OCI-LY1 (cell line): ENCODE results near the gene ABHD1.

Experiments used
- CTCF ChIP-seq: fragments of 200-600 bp; sonication (generic), shearing (Covaris generic); IDR thresholded peaks from 2 replicates; pipeline ENCODE4 v1.5.1; 2017; ENCODE audit warnings: mild to moderate bottlenecking, antibody characterized with exemption, low read length, moderate library complexity, mixed read lengths
- EZH2 ChIP-seq: fragments of 200-600 bp; sonication (generic), shearing (Covaris generic); IDR thresholded peaks from 2 replicates; pipeline ENCODE4 v1.8.0; 2017; ENCODE audit warnings: borderline replicate concordance, mixed run types, mild to moderate bottlenecking, antibody characterized with exemption, low read length, moderate library complexity, mixed read lengths

GRCh38 chr2:27135478-27135955, 11.9 kb downstream of the ABHD1 start:
- TF ChIP-seq CTCF (no peak), EZH2 (no peak)
